Activated CD8-positive, alpha-beta T cell treated with anti-CD3 and anti-CD28 coated beads, Interleukin-2, amount 10 ng/mL, durations not matched to agents 7 days and 5 days (primary cell): ENCODE data around the gene LUC7L3. TPM values are rescaled to one million over a fixed set of nuclear protein-coding genes. Genes with fewer than 3 reads are reported as not detected.

ENCODE experiments used
- ATAC-seq: fragments of 150-1000 bp; cut with Tn5 transposase; one replicate; pipeline ENCODE4 v1.10.0; 2021; ENCODE audit warnings: moderate library complexity
- CTCF ChIA-PET: fragments of 350-600 bp; sonication (Branson Sonifier 250); formaldehyde crosslinking; loops from one replicate; lab custom pipeline; 2021; ENCODE audit warnings: antibody characterized with exemption; lab: Charles Lee
- POLR2A ChIA-PET: fragments of 350-600 bp; sonication (Branson Sonifier 250); formaldehyde crosslinking; loops from one replicate; lab custom pipeline; 2021; ENCODE audit warnings: antibody characterized with exemption; lab: Charles Lee
- DNase-seq: peaks from one replicate; pipeline ENCODE4 v3.0.0-alpha.2; 2020
- H3K27ac Mint-ChIP-seq: one replicate; pipeline ENCODE4 v1.8.0; 2021; ENCODE audit warnings: mild to moderate bottlenecking, mixed read lengths
- H3K27me3 Mint-ChIP-seq: one replicate; pipeline ENCODE4 v1.8.0; 2021; ENCODE audit warnings: low read depth, mixed read lengths
- H3K36me3 Mint-ChIP-seq: one replicate; pipeline ENCODE4 v1.8.0; 2021; ENCODE audit warnings: low read depth, mixed read lengths
- H3K4me1 Mint-ChIP-seq: one replicate; pipeline ENCODE4 v1.8.0; 2021; ENCODE audit warnings: low read depth, mixed read lengths
- H3K4me3 Mint-ChIP-seq: one replicate; pipeline ENCODE4 v1.8.0; 2021; ENCODE audit warnings: mild to moderate bottlenecking, mixed read lengths
- H3K9me3 Mint-ChIP-seq: one replicate; pipeline ENCODE4 v1.8.0; 2022; ENCODE audit warnings: mixed read lengths; ENCODE audit not compliant: insufficient read depth
- total RNA-seq, 2 experiments: library from RNA; stranded (reverse); gene quantifications; one replicate each; pipeline ENCODE4 v1.2.3, GENCODE V29; 2021

LUC7L3 gene
- total RNA-seq, 2 experiments from 2014 or later = 112 to 116 TPM

DNA sequence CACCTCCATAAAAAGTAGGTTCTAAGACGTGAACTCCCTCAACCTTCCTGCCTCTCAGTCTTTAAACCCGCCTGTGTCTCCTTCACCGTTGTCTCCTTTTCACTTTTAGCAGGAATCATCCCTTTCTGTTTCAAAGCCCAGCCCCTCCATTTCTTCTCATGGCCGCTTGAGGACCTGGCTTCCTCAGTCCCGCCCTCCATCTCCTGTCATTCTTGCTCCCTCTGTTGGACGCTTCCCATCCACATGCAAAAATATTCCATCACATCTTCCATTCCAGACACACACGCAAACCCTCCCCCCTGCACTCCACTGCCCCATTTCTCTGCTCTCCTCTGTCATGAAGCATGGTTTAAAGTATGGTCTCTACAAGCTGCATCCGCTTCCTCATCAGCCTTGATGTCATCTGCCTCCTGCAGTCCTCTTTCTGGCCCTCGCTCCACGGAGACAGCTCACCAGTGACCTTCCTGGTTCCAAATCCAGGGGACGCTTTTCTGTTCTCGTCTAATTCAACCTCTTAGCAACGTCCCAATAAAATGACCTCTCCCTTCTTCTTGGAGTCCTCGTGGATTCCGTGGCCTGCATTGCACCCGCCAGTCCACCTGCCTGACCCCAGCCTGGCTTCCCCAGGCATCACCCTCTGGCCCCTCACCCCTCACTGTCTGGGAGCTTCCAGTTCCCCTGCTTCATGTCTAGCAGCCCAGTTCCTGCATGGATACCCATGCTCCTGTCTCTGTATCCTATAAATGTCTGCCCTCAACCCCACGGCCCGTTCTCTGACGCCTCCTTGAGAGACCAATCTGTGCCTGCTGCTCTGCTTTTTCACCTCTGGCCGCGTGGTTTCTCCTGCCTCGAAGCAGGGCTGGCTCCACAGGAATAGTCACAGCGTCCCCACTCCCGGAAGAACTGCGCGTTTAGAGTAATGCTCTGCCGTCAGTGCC lies 37.9 kb upstream of the LUC7L3 start:
- ChIA-PET POLR2A (no interaction called here), CTCF (interaction anchor here (1.0 kb wide), 1 partner anchor 56 kb away, joined by 4 read pairs; no protein-coding TSS in a partner anchor)
- H3K36me3 Mint-ChIP-seq = no peaks in the 10 kb centered on the region
- H3K4me3 Mint-ChIP-seq = no peak overlapping the region
- H3K27ac Mint-ChIP-seq = no peak overlapping the region
- ATAC-seq (no peak), DNase-seq (peak; percentile 28)
- no peaks in the 10 kb centered on the region for H3K9me3 Mint-ChIP-seq
- peaks cover 6% of the 10 kb centered on the region for H3K4me1 Mint-ChIP-seq
- peaks cover 27% of the 10 kb centered on the region for H3K27me3 Mint-ChIP-seq

DNA sequence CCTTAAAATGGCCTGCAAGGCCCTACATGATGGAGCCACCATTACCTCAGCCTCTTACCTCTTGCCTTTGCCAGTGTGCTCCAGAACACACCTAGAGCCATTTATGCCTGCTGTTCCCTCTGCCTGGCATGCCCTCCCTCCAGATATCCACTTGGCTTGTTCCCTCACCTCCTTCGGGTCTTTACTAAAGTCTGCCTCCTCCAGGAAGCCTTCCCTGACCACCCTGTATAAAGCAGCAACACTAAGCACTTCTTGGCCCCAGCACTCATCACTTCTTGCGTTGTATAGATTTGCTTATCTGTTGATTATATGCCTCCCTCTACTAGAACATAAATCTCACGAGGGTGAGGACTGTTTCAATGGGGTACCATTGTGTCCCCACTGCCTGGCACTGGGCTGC lies 37.0 kb upstream of the LUC7L3 start:
- H3K4me3 Mint-ChIP-seq = no peak overlapping the region
- no peak overlapping the region for H3K27ac Mint-ChIP-seq
- ChIA-PET POLR2A (no interaction called here), CTCF (no interaction called here)
- peaks cover 6% of the 10 kb centered on the region for H3K4me1 Mint-ChIP-seq
- no peaks in the 10 kb centered on the region for H3K36me3 Mint-ChIP-seq
- ATAC-seq (no peak), DNase-seq (no peak)
- no peaks in the 10 kb centered on the region for H3K9me3 Mint-ChIP-seq
- peaks cover 27% of the 10 kb centered on the region for H3K27me3 Mint-ChIP-seq

DNA sequence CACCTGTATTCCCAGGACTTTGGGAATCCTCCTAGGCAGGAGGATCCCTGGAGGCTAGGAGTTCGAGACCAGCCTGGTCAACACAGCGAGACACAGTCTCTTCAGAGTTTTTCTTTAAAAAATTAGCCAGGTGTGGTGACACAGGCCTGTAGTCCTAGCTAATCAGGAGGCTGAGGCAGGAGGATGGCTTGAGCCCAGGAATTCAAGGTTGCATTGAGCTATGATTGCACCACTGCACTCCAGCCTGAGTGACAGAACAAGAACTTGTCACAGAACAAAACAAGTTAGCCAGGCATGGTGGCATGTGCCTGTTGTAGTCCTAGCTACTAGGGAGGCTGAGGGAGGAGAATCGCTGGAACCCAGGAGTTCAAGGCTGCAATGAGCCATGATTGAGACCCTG lies 36.5 kb upstream of the LUC7L3 start:
- ATAC-seq = no peak
- no peaks in the 10 kb centered on the region for H3K36me3 Mint-ChIP-seq
- H3K4me1 Mint-ChIP-seq = peaks cover 6% of the 10 kb centered on the region
- peaks cover 27% of the 10 kb centered on the region for H3K27me3 Mint-ChIP-seq
- POLR2A ChIA-PET = no interaction called here
- no peak overlapping the region for H3K27ac Mint-ChIP-seq
- no peak overlapping the region for H3K4me3 Mint-ChIP-seq
- CTCF ChIA-PET = no interaction called here
- no peak for DNase-seq
- no peaks in the 10 kb centered on the region for H3K9me3 Mint-ChIP-seq

DNA sequence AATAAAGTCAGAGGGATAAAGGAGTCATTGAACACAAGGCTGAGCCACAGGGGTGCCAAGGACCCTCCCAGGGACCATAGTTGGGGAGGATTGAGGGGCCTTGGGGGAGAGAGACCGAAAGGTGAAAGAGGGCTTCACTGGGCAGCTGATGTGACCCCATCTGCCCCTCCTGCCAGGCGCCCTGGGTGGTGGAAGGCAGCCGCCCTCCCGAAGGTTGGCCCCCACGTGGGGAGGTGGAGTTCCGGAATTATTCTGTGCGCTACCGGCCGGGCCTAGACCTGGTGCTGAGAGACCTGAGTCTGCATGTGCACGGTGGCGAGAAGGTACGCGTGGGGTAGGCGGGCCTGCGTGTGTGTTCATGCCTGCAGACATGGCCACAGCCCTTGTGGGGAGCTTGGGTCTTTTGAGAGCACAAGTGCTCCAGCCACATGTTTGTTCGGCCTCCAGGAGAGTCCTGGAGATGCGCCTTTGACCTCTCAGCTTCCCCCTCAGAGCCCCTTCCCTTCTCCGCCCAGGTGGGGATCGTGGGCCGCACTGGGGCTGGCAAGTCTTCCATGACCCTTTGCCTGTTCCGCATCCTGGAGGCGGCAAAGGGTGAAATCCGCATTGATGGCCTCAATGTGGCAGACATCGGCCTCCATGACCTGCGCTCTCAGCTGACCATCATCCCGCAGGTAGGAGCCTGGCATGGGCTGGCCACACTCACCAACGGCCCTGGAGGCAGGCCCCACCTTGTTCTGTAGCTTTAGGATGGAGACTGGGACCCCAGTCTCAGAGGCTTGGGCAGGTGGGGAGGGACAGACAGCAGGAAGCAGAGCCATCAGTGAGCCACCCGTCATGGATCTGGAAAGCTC lies 35.7 kb upstream of the LUC7L3 start:
- ChIA-PET CTCF (interaction anchor here (1.0 to 1.8 kb wide), 3 partner anchors 8 to 12 kb away, joined by 3 to 4 read pairs (median 3); no protein-coding TSS in a partner anchor), POLR2A (interaction anchor here (1.1 kb wide), 1 partner anchor 111 kb away, joined by 5 read pairs; no protein-coding TSS in a partner anchor)
- ATAC-seq = no peak
- DNase-seq = no peak
- Mint-ChIP-seq H3K27me3 (peaks cover 27% of the 10 kb centered on the region), H3K36me3 (no peaks in the 10 kb centered on the region), H3K27ac (no peak overlapping the region), H3K4me3 (no peak overlapping the region), H3K4me1 (peaks cover 6% of the 10 kb centered on the region), H3K9me3 (no peaks in the 10 kb centered on the region)

DNA sequence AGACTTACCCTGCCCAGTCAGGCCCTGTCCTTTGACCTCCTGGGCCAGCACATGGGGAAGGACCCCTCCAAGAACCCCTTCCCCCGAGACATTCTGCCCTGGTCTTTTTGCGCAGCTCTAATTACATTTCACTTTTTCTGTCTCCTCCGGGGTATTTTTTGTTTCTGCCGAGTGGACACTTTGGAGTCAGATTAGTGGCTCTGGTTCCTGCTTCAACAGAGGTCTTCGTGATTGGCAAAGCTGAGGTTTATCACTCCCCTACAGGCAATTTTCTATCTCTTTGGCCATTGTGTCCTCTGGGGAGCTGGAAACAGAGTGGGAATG lies 35.2 kb upstream of the LUC7L3 start:
- Mint-ChIP-seq H3K9me3 (no peaks in the 10 kb centered on the region), H3K4me1 (peaks cover 6% of the 10 kb centered on the region), H3K4me3 (no peak overlapping the region), H3K36me3 (no peaks in the 10 kb centered on the region), H3K27me3 (peaks cover 24% of the 10 kb centered on the region), H3K27ac (no peak overlapping the region)
- no peak for ATAC-seq
- POLR2A ChIA-PET = interaction anchor here (1.1 kb wide), 1 partner anchor 111 kb away, joined by 5 read pairs; no protein-coding TSS in a partner anchor
- CTCF ChIA-PET = interaction anchor here (1.0 to 1.8 kb wide), 3 partner anchors 9 to 12 kb away, joined by 3 to 4 read pairs (median 3); no protein-coding TSS in a partner anchor
- DNase-seq = no peak

DNA sequence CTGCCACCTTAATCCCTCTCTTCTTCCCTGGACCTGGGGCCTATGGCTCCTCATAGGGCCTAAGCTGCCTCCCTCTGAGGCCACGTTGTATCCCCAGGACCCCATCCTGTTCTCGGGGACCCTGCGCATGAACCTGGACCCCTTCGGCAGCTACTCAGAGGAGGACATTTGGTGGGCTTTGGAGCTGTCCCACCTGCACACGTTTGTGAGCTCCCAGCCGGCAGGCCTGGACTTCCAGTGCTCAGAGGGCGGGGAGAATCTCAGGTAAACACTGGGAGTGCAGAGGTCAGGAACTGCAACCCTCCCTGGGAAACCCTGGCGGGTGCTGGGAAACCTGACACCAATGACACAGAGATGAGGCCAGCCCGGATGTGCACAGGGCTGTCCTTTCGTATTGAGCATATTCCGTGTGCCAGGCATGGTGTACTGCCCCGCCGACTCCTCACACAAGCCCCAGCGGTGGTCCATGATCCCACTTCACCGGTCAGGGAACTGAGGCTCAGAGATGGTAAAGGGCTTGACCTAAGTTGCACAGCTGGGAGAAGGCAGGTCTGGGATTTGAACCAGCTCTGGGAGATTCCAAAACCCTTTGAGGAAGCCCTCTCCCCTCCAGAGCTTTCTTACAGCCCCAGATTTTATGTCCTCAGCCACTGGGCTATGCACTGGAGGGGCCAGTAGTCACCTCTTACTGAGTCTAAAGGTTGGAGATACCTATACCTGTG lies 34.6 kb upstream of the LUC7L3 start:
- DNase-seq (no peak), ATAC-seq (no peak)
- Mint-ChIP-seq H3K4me1 (peaks cover 6% of the 10 kb centered on the region), H3K27ac (no peak overlapping the region), H3K36me3 (no peaks in the 10 kb centered on the region), H3K9me3 (no peaks in the 10 kb centered on the region), H3K27me3 (peaks cover 24% of the 10 kb centered on the region), H3K4me3 (no peak overlapping the region)
- ChIA-PET POLR2A (interaction anchor here (1.1 kb wide), 1 partner anchor 112 kb away, joined by 5 read pairs; no protein-coding TSS in a partner anchor), CTCF (interaction anchor here (1.0 to 1.8 kb wide), 3 partner anchors 10 to 11 kb away, joined by 3 to 4 read pairs (median 3); no protein-coding TSS in a partner anchor)

DNA sequence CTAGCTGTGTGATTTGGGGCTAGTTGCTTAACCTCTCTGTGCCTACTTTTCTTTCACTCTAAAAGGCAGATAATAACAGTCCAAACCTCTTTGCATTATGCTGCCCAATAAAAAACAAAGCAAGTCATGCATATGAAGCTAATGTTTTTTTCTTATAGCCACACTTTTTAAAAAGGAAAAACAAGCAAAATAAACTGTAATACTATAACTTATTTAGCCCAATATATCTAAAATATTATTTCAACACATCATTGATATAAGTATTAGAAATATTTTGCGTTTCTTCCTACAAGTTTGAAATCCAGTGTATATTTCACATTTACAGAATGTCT lies 34.1 kb upstream of the LUC7L3 start:
- Mint-ChIP-seq H3K4me3 (no peak overlapping the region), H3K27me3 (peaks cover 20% of the 10 kb centered on the region), H3K36me3 (no peaks in the 10 kb centered on the region), H3K4me1 (peaks cover 6% of the 10 kb centered on the region), H3K27ac (no peak overlapping the region), H3K9me3 (no peaks in the 10 kb centered on the region)
- ChIA-PET CTCF (interaction anchor here (1.8 kb wide), 1 partner anchor 11 kb away, joined by 4 read pairs; no protein-coding TSS in a partner anchor), POLR2A (no interaction called here)
- no peak for ATAC-seq
- no peak for DNase-seq

DNA sequence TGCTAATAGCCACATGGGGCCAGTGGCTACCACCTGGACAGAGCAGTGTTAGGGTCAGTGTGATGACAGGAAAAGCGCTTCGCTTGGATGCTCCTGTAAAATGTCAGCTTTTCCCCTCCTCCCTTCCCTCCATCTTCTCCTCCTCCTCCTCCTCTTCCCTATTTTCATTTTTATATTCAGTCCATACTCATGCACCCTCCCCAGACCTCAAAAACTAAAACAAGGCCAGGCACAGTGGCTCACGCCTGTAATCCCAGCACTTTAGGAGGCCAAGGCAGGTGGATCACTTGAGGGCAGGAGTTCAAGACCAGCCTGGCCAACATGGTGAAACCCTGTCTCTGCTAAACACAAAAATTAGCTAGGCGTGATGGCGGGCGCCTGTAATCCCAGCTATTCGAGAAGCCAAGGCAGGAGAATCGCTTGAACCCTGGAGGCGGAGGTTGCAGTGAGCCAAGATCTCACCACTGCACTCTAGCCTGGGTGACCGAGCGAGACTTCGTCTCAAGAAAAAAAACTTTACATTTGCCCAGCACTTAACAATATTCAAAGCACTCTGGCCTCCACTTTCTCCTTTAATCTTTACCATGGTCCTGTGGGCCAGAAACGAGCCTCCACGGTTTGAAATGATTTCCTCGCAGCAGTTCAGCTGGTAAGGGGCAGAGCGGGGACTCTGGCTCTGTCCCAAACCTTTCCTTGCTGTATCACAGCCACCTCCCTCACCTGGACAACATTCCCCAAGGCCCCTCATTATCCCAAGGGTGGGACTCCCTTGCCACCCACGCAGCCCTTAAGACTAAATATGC lies 33.5 kb upstream of the LUC7L3 start:
- Mint-ChIP-seq H3K36me3 (no peaks in the 10 kb centered on the region), H3K9me3 (no peaks in the 10 kb centered on the region), H3K4me3 (no peak overlapping the region), H3K27ac (no peak overlapping the region), H3K27me3 (peaks cover 16% of the 10 kb centered on the region), H3K4me1 (peaks cover 6% of the 10 kb centered on the region)
- POLR2A ChIA-PET = no interaction called here
- CTCF ChIA-PET = no interaction called here
- no peak for ATAC-seq
- no peak for DNase-seq

DNA sequence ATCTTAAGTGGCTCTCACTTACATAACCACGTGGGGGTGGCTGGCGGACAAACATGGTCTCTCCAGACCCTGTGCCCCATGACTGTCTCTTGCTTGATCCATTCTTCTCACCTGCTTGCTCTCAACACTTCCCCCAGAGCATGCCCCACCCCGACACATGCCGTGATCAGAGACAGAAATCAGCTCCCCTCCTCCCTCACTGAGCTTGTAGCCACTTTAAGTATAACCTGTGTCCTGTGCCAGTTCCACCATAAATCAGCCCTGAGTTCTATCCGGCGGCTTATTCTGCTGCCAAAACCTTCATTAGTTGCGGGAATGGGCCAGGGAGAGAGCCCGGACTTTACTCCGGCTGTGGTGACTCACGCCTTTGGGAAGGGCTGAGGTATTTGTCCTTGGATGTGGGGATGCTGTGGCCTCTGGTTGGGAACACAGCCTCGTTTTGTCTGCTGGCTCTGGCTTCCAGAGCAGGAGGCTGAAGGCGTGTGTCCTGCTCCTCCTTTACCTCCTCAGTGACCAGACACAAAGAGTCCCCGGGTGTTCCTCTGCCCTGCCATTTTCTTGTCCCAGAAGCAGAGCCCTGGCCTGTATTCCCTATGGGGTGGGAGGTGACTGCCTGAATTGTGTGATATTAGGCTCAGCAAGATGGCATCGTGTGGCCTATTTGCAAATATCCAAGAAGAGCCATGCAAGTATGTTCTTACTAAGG lies 32.8 kb upstream of the LUC7L3 start:
- ChIA-PET POLR2A (no interaction called here), CTCF (no interaction called here)
- H3K36me3 Mint-ChIP-seq = no peaks in the 10 kb centered on the region
- no peak for DNase-seq
- no peaks in the 10 kb centered on the region for H3K4me1 Mint-ChIP-seq
- peaks cover 9% of the 10 kb centered on the region for H3K27me3 Mint-ChIP-seq
- H3K9me3 Mint-ChIP-seq = no peaks in the 10 kb centered on the region
- no peak overlapping the region for H3K4me3 Mint-ChIP-seq
- no peak overlapping the region for H3K27ac Mint-ChIP-seq
- ATAC-seq = no peak

DNA sequence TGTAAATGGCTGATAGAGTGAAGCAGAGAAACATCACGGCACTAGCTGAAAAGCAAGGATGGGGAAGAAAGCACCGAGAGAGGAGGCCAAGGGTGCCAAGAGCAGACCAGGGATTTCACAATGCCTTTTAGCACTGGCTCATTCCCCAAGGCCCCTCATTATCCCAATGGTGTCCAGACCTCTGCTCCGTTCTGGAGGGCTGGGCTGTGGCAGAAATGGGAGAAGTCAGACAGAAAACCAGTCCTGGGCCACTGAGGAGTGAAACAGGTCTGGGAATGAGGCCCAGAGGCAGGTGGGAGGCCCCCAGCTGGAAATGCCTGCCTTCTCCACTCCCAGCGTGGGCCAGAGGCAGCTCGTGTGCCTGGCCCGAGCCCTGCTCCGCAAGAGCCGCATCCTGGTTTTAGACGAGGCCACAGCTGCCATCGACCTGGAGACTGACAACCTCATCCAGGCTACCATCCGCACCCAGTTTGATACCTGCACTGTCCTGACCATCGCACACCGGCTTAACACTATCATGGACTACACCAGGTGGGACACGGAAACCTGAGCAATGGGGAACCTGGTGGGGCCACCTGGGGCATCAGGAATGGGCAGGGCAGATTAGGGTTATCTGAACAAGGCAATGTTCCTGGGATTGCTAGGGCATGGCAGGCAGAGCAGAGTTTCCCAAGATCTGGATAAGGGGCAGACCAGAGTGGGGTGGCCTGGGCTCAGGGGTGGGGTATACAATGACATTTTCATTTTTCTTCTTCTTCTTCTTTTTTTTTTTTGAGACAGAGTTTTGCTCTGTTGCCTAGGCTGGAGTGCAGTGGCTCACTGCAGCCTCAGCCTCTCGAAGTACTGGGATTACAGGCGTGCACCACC lies 32.0 kb upstream of the LUC7L3 start:
- H3K36me3 Mint-ChIP-seq = no peaks in the 10 kb centered on the region

More for the DNA sequence above, 32.0 kb upstream of the LUC7L3 start:
- H3K4me3 Mint-ChIP-seq = no peak overlapping the region
- POLR2A ChIA-PET = no interaction called here
- no peak for DNase-seq
- ATAC-seq = no peak
- CTCF ChIA-PET = interaction anchor here (1.0 kb wide), 1 partner anchor 10 kb away, joined by 3 read pairs; no protein-coding TSS in a partner anchor
- H3K9me3 Mint-ChIP-seq = no peaks in the 10 kb centered on the region
- no peak overlapping the region for H3K27ac Mint-ChIP-seq
- H3K4me1 Mint-ChIP-seq = no peaks in the 10 kb centered on the region
- peaks cover 3% of the 10 kb centered on the region for H3K27me3 Mint-ChIP-seq
